ENCODE data around the gene MED29. TPM values are rescaled to one million over a fixed set of nuclear protein-coding genes. Genes with fewer than 3 reads are reported as not detected.

Gene MED29
- total and polyA plus RNA-seq, 12 donors = 36.1 to 221 (median 58.4) TPM

DNA sequence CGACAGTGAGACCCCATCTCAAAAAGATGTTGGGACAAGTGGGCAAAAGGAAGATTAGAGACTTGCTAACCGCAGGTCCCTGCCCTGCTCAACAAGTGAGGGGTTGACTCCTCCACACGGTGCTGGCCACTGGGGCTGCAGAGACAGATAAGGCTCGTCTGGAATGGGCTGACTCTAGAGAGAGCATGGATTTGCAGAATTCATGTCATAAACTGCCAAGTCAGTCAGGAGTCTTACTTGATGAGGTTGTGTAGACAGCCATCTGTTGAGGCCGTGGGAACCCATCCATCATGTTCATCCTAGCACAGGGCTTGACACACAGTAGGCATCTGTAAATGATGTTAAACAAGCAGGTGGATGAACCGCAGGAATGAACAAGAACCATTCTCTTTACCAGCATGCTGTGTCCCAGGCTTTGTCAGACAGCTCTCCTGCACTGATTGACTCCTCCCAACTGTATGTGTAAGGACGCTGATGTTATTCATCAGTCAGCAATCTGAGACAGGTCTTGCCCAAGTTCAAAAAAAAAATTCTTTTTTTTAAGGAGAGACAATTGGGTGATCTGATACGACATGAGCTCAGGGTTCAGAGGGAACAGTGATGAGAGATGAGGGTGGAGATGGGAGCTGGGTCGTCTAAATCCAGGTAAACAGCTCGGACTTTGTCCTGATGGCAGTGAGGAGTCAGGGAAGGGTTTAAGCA is 9.1 kb upstream of the MED29 start:
- H3K4me1 ChIP-seq (replicated peaks in 1 of 2) = no peaks in the 10 kb centered on the region
- H3K9me3 ChIP-seq (replicated peaks in 1 of 3) = no peaks in the 10 kb centered on the region
- intact Hi-C loops (cut with DNase I) = loop anchor here in 1 of 2 donors (5.0 kb wide), 1 partner anchor 35 kb away; no protein-coding TSS in a partner anchor
- WGBS, 4 donors = 76 to 82% (median 80%) methylated on average over 8 to 10 of the region's 10 CpGs
- H3K27me3 ChIP-seq = no peaks in the 10 kb centered on the region
- TF ChIP-seq, protein P1, sequence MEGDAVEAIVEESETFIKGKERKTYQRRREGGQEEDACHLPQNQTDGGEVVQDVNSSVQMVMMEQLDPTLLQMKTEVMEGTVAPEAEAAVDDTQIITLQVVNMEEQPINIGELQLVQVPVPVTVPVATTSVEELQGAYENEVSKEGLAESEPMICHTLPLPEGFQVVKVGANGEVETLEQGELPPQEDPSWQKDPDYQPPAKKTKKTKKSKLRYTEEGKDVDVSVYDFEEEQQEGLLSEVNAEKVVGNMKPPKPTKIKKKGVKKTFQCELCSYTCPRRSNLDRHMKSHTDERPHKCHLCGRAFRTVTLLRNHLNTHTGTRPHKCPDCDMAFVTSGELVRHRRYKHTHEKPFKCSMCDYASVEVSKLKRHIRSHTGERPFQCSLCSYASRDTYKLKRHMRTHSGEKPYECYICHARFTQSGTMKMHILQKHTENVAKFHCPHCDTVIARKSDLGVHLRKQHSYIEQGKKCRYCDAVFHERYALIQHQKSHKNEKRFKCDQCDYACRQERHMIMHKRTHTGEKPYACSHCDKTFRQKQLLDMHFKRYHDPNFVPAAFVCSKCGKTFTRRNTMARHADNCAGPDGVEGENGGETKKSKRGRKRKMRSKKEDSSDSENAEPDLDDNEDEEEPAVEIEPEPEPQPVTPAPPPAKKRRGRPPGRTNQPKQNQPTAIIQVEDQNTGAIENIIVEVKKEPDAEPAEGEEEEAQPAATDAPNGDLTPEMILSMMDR (IDR thresholded peaks at IDR 0.05) = no peak
- TF ChIP-seq POLR2A (IDR thresholded peaks at IDR 0.05) = no peak
- no peak overlapping the region for H3K4me3 ChIP-seq
- no peak overlapping the region for H3K27ac ChIP-seq
- DNase-seq = no peak
- H3K36me3 ChIP-seq (replicated peaks in 1 of 2) = peaks cover 0 to 92% of the 10 kb centered on the region in 2 donors

DNA sequence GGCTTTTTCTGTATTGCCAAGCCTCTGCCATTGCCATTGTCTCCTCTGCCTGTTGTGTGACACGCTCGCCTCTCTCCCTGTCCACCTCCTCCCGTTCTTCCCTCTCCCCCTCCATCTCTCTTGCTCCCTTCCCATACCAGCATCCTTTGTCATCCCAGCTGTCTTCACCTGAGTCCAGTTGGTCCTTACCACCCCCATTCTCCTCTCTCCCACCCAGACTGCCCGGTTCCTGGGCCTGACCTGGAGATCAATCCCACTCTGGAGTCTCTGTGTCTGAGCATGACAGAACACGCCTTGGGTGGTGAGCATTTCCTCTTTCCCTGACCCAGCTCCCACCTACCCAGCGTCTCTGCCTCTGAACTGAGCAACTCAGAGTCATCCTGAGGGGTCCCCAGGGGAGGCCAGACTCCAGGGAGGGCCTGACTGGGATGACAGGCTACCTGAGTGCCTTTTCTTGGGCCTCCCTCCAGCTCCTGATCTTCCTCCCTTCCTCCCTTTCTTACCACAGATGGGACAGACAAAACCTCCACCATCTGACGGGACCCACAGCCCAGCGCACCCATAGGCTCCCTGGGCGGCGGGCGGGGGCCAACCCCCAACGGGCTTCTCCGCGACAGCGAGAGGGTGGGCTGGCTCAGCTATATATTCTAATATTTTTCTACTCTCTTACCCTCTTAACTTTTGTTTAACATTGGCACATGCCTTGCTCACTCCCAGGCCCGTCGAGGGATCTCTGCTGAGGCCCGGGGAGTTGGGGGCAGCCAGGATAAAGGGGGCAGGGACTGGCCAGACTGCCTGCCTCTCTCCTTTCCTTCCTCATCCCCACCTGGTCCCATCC is 8.0 kb upstream of the MED29 start:
- H3K4me3 ChIP-seq = no peak overlapping the region
- TF ChIP-seq, protein P1 (IDR thresholded peaks at IDR 0.05) = no peak
- no peak for TF ChIP-seq POLR2A (IDR thresholded peaks at IDR 0.05)
- no peak overlapping the region for H3K27ac ChIP-seq
- no peaks in the 10 kb centered on the region for H3K9me3 ChIP-seq (replicated peaks in 1 of 3)
- peaks cover 0 to 92% of the 10 kb centered on the region in 2 donors for H3K36me3 ChIP-seq (replicated peaks in 1 of 2)
- H3K27me3 ChIP-seq = no peaks in the 10 kb centered on the region
- no peaks in the 10 kb centered on the region for H3K4me1 ChIP-seq (replicated peaks in 1 of 2)
- DNase-seq = no peak
- intact Hi-C loops (cut with DNase I) = loop anchor here in 1 of 2 donors (5.0 kb wide), 1 partner anchor 36 kb away; no protein-coding TSS in a partner anchor
- WGBS, 4 donors = 87 to 94% (median 89%) methylated on average over 17 to 18 of the region's 18 CpGs

DNA sequence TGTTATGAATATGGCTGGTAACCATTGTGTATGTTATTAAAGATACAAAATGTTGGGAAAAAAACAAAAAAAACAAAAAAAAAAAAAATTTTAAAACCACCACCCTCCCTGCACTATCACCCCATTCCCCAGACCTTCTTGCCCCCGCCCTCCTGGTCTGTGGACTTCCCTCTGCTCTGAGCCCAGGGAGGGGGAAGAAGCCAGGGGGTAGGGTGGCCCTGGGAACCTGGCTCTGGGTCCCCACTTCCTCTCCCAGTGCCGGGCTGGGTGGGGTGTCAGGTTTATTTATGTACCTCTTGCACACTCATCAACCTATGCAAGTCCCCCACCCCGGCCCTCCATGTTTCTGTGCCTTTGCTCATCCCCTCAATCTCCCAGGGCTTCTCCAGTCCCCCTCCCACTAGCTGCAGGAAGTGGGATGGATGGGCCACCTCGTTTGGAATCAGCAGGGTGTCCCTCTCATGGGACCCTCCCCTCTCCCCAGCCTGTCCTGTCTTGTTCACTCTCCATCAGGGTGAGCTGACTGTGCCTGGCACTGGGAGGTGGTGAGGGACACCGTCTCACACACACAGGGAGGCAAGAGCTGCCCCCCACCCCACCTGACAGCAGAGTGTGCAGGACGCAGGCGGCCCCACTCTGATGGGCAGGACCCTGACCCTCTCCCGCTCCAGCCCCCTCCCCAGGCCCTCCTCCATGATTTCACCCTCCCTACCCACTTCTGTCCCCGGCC is 6.2 kb upstream of the MED29 start:
- no peaks in the 10 kb centered on the region for H3K9me3 ChIP-seq (replicated peaks in 1 of 3)
- no peak for DNase-seq
- no peaks in the 10 kb centered on the region for H3K27me3 ChIP-seq
- no peak overlapping the region for H3K4me3 ChIP-seq
- WGBS, 4 donors = 70 to 78% (median 74%) methylated on average over 5 to 9 of the region's 9 CpGs
- no peak for TF ChIP-seq POLR2A (IDR thresholded peaks at IDR 0.05)
- TF ChIP-seq, protein P1 (IDR thresholded peaks at IDR 0.05) = no peak
- intact Hi-C loops (cut with DNase I) = loop anchor here in 1 of 2 donors (5.0 kb wide), 1 partner anchor 38 kb away; no protein-coding TSS in a partner anchor
- peaks cover 5% of the 10 kb centered on the region in 2 donors for H3K4me1 ChIP-seq (replicated peaks in 1 of 2)
- H3K27ac ChIP-seq = no peak overlapping the region
- peaks cover 0 to 87% of the 10 kb centered on the region in 2 donors for H3K36me3 ChIP-seq (replicated peaks in 1 of 2)

All from adrenal gland (tissue), 12 donors.